BE2C (cell line): Measurements from ENCODE around the gene ABCB8.

Experiments
- DNase-seq: peaks from one replicate; pipeline ENCODE4 v3.0.0-alpha.2; 2020
- H3K27me3 ChIP-seq: fragments of 250-450 bp; sonication (Bioruptor Pico); 2 replicates; pipeline ENCODE4 v1.5.1; 2020; ENCODE audit warnings: mild to moderate bottlenecking
- H3K36me3 ChIP-seq: fragments of 250-450 bp; sonication (Bioruptor Pico); 2 replicates; pipeline ENCODE4 v1.5.1; 2020; ENCODE audit warnings: mild to moderate bottlenecking
- H3K4me1 ChIP-seq: fragments of 250-450 bp; sonication (Bioruptor Pico); 2 replicates; pipeline ENCODE4 v1.5.1; 2020
- H3K4me3 ChIP-seq: 2 replicates; pipeline ENCODE4 v1.5.1; 2011; ENCODE audit warnings: low read depth, low read length
- H3K9me3 ChIP-seq: fragments of 250-450 bp; sonication (Bioruptor Pico); 2 replicates; pipeline ENCODE4 v1.5.1; 2020
- CTCF ChIP-seq: IDR thresholded peaks from 2 replicates; pipeline ENCODE4 v1.5.1; 2012; ENCODE audit warnings: mild to moderate bottlenecking, low read depth, low read length

Gene ABCB8

DNA sequence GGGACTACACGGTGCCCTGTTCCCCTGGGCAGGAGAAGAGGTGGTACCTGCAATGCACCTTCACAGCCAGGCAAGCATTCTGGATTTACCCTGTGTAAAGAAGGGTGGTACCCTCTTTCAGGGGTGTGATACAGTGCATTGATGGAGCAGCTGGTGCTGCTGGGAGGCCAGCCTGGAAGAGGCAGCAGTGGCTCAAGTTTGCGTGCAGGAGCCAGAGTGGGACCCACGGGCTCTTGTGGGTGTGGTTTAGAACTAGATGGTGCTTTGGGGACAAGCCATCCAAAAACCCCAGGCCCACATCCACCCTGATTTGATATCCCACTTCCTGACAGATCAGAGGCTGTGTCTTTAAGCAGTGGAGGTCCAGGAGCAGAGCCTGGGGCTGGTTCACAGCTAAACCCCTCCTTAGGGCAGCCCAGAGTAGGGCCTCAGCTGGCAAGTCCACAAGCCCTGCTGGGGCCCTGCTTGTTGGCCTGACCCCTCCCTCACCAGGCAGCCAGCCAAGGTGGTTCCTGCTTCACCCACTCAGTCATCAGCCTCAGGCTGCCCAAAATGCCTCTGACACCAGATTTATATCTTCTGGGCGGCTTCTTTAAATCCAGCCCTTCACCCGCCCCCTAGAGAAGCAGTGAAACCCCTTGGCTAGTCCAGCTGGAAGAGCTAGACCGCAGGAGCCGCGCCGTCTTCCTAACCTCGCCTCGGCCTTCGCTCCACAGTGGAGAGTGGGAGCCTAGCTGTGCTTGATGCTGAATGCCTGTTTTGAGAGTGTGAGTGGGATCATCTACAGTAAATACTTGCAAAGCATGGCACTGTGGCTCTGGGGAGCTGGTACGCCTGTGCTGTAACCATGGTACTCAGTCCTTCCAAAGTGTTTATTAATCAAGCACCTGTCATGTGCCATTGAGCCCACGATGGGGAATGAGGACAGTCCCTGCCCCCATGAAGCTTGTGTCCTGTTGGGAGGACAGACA is 18.6 kb downstream of the ABCB8 start:
- no peaks in the 10 kb centered on the region for H3K27me3 ChIP-seq
- TF ChIP-seq CTCF = no peak
- DNase-seq = peak; percentile 74
- H3K9me3 ChIP-seq = no peaks in the 10 kb centered on the region
- no peak overlapping the region for H3K4me3 ChIP-seq
- peaks cover 3% of the 10 kb centered on the region; the same call in 1 of the 2 replicates for H3K36me3 ChIP-seq
- H3K4me1 ChIP-seq = peaks cover 34% of the 10 kb centered on the region

DNA sequence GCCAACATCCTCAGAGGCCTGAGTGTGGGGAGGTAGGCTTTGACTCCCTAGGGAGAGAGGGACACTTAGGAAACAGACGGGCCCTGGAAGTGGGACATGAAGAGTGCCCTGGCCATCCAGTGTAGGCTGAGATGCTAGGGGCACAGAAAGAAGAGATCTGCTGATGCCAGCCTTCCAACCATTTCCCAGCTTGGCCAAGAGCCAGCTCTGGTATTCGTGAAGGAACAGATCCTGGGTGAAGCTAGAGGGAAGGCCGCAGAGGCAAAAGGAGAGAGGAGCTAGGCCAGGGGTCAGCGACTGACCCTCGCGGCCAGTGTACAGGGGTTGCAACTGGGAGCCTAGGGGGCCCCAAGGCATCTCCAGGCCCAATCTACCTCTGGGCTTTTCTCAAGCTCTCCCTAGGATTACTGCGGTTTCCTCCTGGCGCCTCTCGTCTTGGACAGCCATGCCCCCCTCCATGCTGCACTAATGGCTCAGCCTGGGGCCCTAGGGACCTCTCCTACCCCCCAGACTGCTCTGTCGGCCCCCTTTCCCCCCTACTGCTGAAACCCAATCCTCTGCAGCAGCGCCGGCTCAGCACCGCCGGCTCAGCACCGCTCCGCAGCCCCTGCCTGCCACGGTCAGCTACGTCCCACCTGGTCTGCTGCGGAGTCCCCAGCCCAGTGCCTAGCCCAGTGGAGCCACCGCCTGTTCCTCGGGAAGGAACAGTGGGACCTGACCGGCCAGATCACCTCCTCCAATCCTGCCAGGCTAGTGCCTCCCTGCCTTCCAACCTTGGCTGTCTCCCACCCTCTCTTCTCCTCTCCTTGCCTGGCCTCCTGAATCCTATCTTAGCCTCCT is 19.9 kb downstream of the ABCB8 start, which contains the start of gene ASIC3:
Gene ASIC3 (plus strand): TSS at position 556 of the 840 bp plus-strand sequence. CDS start 355 bp downstream, outside the sequence.
- no peaks in the 10 kb centered on the region for H3K9me3 ChIP-seq
- H3K4me3 ChIP-seq = no peak within 1 kb of the TSS
- no peak for DNase-seq
- no peak for TF ChIP-seq CTCF
- no peaks in the 10 kb centered on the region for H3K27me3 ChIP-seq
- H3K4me1 ChIP-seq = peaks cover 34% of the 10 kb centered on the region
- H3K36me3 ChIP-seq = peaks cover 7% of the 10 kb centered on the region; the same call in 1 of the 2 replicates

- TF ChIP-seq CTCF = no peak
- no peaks in the 10 kb centered on the region for H3K9me3 ChIP-seq
- H3K36me3 ChIP-seq = peaks cover 7% of the 10 kb centered on the region; the same call in 1 of the 2 replicates
- DNase-seq = no peak
- no peak overlapping the region for H3K4me3 ChIP-seq
- H3K27me3 ChIP-seq = no peaks in the 10 kb centered on the region
- H3K4me1 ChIP-seq = peaks cover 34% of the 10 kb centered on the region
Measured at GRCh38 chr7:151048911-151049463, 20.7 kb downstream of the ABCB8 start.

- Histone ChIP-seq H3K9me3 (no peaks in the 10 kb centered on the region), H3K4me3 (no peak overlapping the region), H3K27me3 (no peaks in the 10 kb centered on the region), H3K36me3 (peaks cover 4% of the 10 kb centered on the region; the same call in 1 of the 2 replicates), H3K4me1 (peaks cover 20% of the 10 kb centered on the region)
- no peak for TF ChIP-seq CTCF
- no peak for DNase-seq
Measured at GRCh38 chr7:151051108-151051507, 22.9 kb downstream of the ABCB8 start.

DNA sequence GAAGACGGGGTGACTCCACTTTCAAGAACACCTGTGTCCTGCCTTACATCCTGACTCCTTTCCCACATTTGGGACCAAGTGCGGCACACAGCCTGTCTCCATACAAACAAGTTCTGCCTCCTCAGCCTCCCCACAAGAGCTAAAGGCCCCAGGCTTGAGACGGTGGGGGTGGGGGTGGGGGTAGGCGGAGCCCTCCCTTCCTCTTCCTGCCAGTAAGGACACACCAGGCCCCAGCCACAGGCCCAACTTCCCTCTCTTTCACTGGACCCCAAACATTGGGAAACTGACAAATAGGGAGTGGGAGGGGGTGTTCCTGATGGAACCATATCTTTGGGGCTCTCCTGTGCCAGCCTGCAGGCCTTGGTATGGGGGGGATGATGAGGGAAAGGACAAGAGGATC is 24.8 kb downstream of the ABCB8 start:
- Histone ChIP-seq H3K27me3 (no peaks in the 10 kb centered on the region), H3K36me3 (0 out of 2 replicates have a peak, but pooled peaks cover 4% of the 10 kb centered on the region)

More for the DNA sequence above, 24.8 kb downstream of the ABCB8 start:
- no peak for TF ChIP-seq CTCF
- Histone ChIP-seq H3K4me1 (peaks cover 4% of the 10 kb centered on the region), H3K9me3 (no peaks in the 10 kb centered on the region), H3K4me3 (no peak overlapping the region)
- DNase-seq = no peak
